GM12892 (cell line): ENCODE measurements around the gene PGD.

Source experiments
- POLR2A ChIP-seq: IDR thresholded peaks from 2 replicates; pipeline ENCODE4 v1.6.1; 2011; ENCODE audit warnings: low read depth, low read length, control low read depth
- POLR2AphosphoS5 ChIP-seq: IDR thresholded peaks from 2 replicates; pipeline ENCODE4 v1.6.1; 2011; ENCODE audit warnings: low read depth, low read length, control low read depth
- TAF1 ChIP-seq: IDR thresholded peaks from 2 replicates; pipeline ENCODE4 v1.6.1; 2011; ENCODE audit warnings: low read depth, mild to moderate bottlenecking, control low read depth, low read length, borderline replicate concordance

GRCh38 chr1:10407201-10407600 is 8.3 kb downstream of the PGD start:
- TF ChIP-seq POLR2AphosphoS5 (no peak), TAF1 (no peak), POLR2A (no peak)
